GM12878 (cell line): ENCODE results near the gene ABCG2.

Source experiments
- EGR1 ChIP-seq, 2 experiments: IDR thresholded peaks; 1 replicate in 1 of 2; 2 replicates in 1 of 2; pipeline ENCODE4 v1.6.1; 2011 to 2012; ENCODE audit warnings: low read depth in 2 of 2, low read length in 2 of 2, borderline replicate concordance in 1 of 2, mild to moderate bottlenecking in 1 of 2, moderate library complexity in 1 of 2
- LARP7 ChIP-seq: fragments of 450-650 bp; IDR thresholded peaks from 2 replicates; pipeline ENCODE4 v1.6.1; 2017; ENCODE audit warnings: mild to moderate bottlenecking
- PAX5 ChIP-seq: IDR thresholded peaks from 2 replicates; pipeline ENCODE4 v1.6.1; 2011; ENCODE audit warnings: low read depth, low read length, borderline replicate concordance
- ZNF207 ChIP-seq: fragments of 450-650 bp; IDR thresholded peaks from 2 replicates; pipeline ENCODE4 v1.6.1; 2014; ENCODE audit warnings: antibody characterized with exemption, mild to moderate bottlenecking, borderline replicate concordance
- TF ChIP-seq, protein P1 (sequence below): IDR thresholded peaks from 2 replicates; pipeline ENCODE4 v1.6.1; 2011; ENCODE audit warnings: mild to moderate bottlenecking, low read depth, low read length, moderate library complexity; ENCODE audit not compliant: insufficient replicate concordance

DNA sequence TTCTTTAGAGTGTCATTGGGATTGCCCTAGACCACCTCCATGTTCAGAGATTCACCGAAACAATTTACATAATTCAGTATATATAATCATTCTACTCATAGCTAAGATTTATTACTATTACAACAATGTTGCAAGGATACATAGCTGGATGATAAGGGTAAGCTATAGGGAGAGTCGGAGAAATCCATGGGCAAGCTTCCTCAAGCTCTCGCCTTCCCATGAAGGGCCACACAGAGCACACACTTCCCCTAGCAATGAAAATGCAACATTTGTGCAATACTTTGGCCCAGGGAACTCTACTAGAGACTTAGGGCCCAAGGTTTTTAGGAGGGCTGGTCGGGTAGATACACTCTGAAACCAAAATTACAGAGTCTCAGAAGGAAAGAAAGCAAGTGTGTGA lies 49.7 kb upstream of the ABCG2 start:
- TF ChIP-seq LARP7, result no peak
- TF ChIP-seq, protein P1, sequence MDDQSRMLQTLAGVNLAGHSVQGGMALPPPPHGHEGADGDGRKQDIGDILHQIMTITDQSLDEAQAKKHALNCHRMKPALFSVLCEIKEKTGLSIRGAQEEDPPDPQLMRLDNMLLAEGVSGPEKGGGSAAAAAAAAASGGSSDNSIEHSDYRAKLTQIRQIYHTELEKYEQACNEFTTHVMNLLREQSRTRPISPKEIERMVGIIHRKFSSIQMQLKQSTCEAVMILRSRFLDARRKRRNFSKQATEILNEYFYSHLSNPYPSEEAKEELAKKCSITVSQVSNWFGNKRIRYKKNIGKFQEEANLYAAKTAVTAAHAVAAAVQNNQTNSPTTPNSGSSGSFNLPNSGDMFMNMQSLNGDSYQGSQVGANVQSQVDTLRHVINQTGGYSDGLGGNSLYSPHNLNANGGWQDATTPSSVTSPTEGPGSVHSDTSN, result no peak
- TF ChIP-seq PAX5, result no peak
- TF ChIP-seq ZNF207, result no peak
- TF ChIP-seq EGR1 (IDR thresholded peaks at IDR 0.05; ENCODE audit: borderline replicate concordance in 1 of 2, low read depth in 2 of 2, low read length in 2 of 2), result no peak
